NCI-H748 treated with DMSO at 0.1 percent for 48 hours (cell line): Measurements from ENCODE around the gene TUBB4A.

Source experiments
- DNase-seq: peaks from one replicate; lab custom pipeline; 2025; lab: John Stamatoyannopoulos, UW

The TUBB4A gene

DNA sequence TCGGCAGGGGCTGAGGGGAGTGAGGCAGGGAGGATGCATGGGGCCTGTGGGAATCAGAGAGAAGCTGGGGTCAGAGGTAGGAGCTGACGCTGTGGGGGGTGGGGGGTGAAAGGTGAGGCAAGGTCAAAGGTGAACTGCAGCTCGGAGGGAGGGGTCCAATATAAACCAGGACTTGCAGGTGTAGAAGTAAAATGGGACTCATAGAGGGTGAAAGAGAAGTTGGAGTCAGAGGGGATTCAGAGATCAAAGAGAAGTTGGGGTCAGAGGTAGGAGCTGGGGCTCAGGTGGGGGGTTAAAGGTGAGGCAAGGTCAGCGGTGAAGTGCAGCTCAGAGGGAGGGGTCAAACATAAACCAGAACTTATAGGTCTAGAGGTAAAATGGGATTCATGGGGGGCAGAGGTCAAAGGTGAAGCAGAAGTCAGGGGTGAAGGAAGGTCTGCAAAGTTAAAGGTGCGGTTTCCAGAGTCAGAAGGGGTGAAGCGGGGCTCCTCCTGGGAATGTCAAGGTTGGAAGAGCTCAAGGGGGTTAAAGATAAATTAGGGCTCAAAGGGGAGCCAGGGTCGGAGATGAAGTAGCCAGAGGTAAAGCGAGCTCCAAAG is 7.6 kb downstream of the TUBB4A start:
- no peak for DNase-seq

DNA sequence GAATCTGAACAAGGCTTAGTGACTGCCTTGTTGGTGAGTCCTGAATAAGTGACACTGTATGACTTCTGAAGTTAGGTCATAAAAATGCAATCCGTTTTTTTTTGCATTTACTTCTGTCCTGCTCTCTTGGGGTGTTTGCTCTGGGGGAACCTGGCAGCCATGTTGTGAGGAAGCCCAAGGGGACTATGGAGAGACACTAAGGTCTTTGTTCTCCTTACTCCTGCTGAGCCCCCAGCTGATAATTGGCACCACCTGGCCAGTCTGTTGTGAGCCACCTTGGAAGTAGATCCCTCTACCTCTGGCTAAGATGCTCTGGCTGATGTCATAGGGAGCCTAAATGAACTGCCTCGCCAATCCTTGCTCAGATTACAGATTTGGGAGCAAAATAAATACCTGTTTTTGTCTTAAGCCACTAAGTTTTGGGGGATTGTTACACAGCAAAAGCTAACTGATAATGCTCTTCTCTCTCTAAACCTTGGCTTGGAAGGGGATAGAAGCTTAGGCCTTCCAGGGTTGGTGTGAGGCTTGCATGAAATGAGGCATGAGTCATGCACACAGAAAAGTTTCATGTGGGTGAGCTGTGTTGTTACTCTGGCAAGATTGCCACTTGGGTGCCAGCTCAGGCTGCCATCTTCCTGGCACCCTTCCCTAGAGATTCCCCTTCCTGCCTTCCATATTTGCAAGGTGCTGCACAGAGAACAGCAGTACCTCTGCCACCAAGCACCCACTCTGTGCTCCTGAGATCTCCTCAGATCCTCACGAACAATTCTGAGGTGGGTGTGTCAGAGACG is 10.1 kb downstream of the TUBB4A start:
- no peak for DNase-seq

GRCh38 chr19:6490134-6490533 is 12.0 kb downstream of the TUBB4A start:
- no peak for DNase-seq

DNA sequence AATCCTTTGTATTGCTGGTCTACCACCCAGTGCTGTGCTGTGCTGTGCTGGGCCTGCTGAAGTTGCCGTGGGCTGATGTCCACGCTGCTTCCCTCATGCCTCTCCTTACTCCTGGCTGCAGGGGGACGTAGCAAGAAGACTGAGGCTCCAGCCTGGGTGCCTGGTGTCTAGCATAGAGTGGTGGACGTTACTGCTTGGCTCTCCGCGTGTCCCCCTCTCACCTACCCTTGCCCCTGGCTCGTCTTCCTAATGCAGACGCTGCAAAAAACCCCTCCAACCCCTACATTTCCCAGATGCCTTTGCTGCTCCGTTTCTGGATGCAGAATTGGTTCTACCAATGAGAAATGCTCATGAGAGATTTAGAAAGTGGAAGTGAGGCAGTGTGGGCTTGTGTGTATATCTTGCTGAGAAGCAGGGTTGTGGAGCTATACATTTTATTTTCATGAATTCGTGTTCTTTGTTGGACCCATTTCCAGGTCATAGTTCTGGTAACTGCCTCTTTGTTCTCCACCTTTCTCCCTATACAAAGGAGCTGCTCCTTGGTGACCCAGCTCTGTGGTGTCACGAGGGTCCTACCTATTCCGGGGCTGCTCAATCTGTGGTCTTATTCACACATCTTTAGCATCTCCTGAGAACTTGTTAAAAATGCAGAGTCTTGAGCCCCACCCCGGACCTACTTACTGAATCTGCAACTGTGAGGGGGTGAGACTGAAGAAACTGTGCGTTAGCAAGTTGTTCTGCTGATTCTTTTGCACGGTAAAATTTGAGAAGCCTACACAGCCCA is 12.6 kb downstream of the TUBB4A start:
- no peak for DNase-seq

- no peak for DNase-seq
These were observed 17.3 kb downstream of the TUBB4A start for GRCh38 chr19:6484831-6485230.

DNA sequence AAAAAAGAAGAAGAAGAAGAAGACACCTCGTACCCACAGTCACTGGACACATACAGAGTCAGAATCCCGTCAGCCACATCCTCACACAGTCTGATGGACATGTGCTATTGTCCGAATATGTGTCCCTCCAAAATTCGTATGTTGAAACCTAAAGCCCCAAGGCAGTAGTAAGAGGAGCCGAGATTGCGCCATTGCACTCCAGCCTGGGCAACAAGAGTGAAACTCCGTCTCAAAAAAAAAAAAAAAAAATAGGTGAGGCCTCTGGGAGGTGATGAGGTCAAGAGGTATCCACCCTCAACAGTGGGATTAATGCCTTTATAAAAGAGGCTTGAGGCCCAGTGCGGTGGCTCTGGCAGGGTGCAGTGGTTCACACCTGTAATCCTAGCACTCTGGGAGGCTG is 17.9 kb downstream of the TUBB4A start:
- no peak for DNase-seq

GRCh38 chr19:6483235-6483634 is 18.9 kb downstream of the TUBB4A start:
- no peak for DNase-seq

DNA sequence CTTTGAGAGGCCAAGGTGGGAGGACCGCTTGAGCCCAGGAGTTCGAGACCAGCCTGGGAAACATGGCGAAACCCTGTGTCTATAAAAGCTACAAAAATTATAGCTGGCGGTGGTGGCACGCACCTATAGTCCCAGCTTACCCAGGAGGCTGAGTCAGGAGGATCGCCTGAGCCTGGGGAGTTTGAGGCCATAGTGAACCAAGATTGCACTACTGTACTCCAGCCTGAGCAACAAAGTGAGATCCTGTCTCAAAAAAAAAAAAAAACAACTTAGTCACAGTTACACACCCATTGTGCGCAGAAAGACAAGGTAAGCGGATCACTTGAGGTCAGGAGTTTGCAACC is 19.8 kb downstream of the TUBB4A start:
- DNase-seq, result no peak

- no peak for DNase-seq
These were observed 20.4 kb downstream of the TUBB4A start, which contains the start of gene DENND1C for GRCh38 chr19:6481541-6482342. Gene DENND1C (minus strand): TSS chr19:6481787. CDS start chr19:6481695, 92 bp downstream.

- no peak for DNase-seq
These were observed 21.2 kb downstream of the TUBB4A start for GRCh38 chr19:6480848-6481415.

DNA sequence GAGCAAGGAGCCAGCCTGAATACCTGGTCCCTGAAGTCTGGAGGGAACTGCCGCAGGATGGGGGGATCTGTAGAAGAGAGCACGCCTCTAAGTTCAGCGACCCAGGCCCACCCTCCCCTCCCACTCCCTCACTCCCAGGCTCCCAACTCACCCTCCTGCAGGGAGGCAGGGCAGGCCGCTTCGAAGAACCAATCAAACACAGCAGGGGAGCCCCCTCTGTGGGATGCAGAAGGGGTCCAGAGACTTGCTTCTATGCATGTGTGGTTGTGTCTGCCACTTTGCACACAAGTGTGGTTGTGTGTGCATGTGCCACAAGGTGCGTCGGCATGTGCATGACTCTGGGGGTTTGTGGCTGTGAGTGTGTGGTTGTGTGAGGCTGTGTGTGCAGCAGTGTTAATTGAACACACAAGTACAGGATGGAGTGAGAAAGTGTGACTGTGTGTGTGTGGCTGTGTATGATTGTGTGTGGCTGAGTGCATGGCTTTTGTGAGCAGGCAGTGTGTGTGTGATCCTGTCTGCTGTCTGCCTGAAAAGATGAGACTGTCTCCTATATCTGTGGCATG is 22.2 kb downstream of the TUBB4A start:
- no peak for DNase-seq

- no peak for DNase-seq
These were observed 23.3 kb downstream of the TUBB4A start for GRCh38 chr19:6478815-6479214.

- DNase-seq, result no peak
These were observed 25.1 kb downstream of the TUBB4A start for GRCh38 chr19:6476896-6477431.

DNA sequence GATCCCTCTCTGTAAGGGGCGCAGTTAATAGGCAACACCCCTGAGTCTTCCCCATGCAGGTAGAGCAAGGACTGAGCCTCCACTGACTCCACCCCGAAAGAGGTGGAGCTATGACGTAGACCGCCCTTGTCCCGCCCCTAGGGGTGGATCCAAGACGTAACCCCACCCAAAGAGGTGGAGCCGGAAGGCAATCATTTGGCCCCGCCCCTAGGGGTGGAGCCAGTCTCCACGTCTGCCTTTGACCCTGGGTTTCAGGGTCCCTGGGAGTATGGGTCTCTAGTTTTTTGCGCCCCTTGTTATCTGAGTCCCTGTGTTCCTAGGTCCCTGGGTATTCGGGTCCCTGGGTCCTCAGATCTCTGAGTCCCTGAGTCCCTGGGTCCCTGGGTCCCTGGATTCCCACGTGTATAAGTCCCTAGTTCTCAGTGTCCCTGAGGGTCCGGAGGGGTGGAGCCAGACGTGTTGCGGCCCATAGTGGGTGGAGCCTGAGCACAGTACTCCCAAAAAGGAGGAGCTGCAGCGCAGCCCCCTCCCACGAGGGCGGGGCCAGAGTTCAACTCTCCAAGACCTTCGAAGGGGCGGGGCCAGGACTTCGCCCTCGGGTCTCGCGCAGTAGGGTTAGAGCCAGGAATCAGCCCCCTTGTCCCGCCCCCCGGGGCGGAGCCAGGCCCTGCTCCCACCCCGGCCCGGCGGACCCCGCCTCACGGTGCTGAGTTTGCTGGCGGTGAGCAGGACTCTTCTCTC is 25.8 kb downstream of the TUBB4A start:
- no peak for DNase-seq

DNA sequence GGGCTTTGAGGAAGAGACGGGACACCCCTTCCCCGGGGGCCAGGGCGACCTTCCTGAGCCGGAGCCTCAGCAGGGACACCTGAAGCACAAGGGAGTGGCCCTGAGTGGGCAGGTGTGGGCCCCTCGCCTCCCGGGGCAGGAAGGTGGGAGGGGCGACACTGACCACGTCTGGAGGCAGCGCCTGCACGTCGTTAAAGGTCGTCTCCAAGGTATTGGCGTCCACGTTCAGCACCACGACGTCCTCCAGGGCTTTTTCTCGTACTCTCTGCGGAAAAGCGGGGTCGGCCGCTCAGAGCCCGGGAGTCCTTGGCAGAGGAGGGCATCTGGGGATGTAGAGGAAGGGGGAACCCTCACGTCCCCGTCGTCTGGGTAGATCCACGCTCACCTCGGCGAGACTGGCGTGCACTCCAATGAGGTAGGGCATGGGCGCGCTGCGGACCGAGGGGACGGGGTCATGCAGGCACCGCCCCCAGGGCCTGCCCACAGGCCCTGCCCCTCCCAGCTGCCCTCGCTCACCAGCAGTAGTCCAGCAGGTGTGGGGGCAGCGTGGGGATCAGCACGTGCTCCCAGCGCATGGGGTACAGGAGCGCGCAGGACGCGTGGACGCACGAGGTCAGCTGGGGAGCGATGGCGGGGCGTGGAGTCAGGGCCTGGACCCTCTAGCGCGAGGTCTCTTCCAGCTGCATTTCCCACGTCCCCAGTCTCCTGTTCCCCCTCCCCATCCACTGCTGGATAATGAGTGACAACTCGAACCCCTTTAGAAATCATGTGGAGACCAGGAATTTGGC is 26.6 kb downstream of the TUBB4A start:
- no peak for DNase-seq

DNA sequence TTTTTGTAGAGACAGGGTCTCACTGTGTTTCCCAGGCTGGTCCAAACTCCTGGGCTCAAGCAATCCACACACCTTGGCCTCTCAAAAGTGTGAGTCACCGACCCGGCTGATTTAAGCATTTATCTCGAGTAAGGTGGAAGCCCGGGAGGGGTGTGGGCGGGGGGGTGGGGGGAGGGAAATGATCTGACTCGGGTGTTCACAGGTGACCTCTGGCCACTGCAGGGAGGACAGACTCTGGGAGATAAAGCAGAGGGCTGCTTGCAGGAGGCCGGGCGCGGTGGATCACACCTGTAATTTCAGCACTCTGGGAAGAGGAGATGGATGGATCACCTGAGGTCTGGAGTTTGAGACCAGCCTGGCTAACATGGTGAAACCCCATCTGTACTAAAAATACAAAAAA is 28.5 kb downstream of the TUBB4A start:
- no peak for DNase-seq

- DNase-seq, result no peak
These were observed 29.4 kb downstream of the TUBB4A start for GRCh38 chr19:6472713-6473112.

DNA sequence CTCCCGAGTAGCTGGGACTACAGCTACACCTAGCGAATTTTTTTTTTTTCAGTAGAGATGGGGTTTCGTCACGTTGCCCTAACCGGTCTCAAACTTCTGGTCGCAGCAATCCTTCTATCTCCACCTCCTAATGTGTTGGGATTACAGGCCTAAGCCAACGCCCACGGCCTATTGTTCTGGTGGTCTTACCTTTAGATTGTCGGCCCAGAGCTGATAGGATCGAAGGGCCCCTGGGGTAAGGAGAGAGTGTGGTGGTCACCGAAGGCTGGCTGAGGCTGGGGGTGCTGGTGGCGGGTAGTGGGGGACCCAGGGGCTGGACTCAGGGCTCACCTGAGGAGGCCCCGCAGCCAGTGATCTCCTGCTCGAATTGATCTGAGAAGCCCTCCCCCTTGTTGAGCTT is 31.0 kb downstream of the TUBB4A start:
- DNase-seq, result no peak

GRCh38 chr19:6470173-6470572 is 31.9 kb downstream of the TUBB4A start:
- DNase-seq, result no peak

- DNase-seq, result no peak
These were observed 34.7 kb downstream of the TUBB4A start for GRCh38 chr19:6467384-6467783.
